NB4 (cell line): ENCODE measurements around the gene LMAN2.
A peak's percentile ranks its signal among the peaks of the same experiment; 100 is the strongest.

Experiments
- DNase-seq: peaks from one replicate; pipeline ENCODE4 v3.0.0; 2010; ENCODE audit warnings: low read depth
- H3K4me3 ChIP-seq: one replicate; pipeline ENCODE4 v1.5.1; 2011; ENCODE audit warnings: mild to moderate bottlenecking, low read depth, low read length, moderate library complexity
- CTCF ChIP-seq: IDR thresholded peaks from one replicate; pipeline ENCODE4 v1.5.1; 2012; ENCODE audit warnings: low read depth, low read length
- MAX ChIP-seq: IDR thresholded peaks from 2 replicates; pipeline ENCODE4 v1.6.1; 2011; ENCODE audit warnings: low read depth, low read length
- MYC ChIP-seq: IDR thresholded peaks from 2 replicates; pipeline ENCODE4 v1.6.1; 2011; ENCODE audit warnings: low read depth, low read length
- POLR2A ChIP-seq: IDR thresholded peaks from 2 replicates; pipeline ENCODE4 v1.6.1; 2011; ENCODE audit warnings: mild to moderate bottlenecking; ENCODE audit not compliant: insufficient read length; ENCODE audit errors: extremely low read depth

Gene LMAN2

DNA sequence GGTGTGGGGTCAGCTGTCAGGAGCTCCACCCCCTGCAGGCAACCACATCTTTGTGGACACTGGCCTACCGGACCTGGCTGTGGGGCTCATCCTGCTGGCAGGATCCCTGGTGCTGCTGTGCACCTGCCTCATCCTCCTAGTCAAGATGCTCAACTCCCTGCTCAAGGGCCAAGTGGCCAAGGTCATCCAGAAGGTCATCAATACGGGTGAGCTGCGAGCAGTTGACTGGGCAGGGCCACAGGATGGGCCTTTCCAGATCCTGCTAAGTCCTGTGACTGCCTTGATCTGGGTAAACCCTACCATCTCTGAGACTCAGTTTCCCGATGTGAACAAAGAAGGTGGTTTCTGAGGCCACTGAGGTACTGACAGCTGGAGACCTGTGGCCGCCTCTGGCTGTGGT is 42.5 kb upstream of the LMAN2 start:
- TF ChIP-seq MYC (no peak), MAX (no peak), CTCF (no peak), POLR2A (no peak)
- DNase-seq = no peak
- H3K4me3 ChIP-seq = no peak overlapping the region

DNA sequence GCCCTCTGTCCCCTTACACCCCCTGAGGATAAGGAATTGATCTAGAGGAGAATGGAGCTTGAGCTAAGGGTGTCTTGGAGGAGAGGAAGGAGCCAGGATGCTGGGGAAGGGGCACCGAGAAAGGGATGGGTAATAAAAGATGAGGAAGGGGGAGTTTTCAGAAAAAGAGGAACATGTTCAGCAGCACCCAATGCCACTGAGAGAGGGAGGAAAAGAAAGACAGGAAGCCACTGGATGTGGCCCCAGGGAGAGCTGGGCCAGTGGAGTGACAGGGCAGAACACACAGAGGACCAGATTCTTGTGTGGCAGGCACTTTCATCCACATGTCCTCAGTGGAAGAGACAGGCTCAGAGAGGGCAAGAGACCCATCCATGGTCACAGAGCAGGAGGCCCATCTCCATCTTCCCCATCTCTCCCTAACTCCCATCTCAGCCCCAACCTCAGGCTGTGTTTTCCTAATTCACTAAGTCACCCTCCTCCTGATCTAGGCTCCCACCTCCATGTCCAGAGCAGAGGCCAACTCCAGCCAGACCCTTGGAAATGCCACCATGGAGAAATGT is 41.8 kb upstream of the LMAN2 start:
- peak; percentile 74 for DNase-seq
- no peak overlapping the region for H3K4me3 ChIP-seq
- TF ChIP-seq MYC = no peak
- TF ChIP-seq POLR2A = no peak
- TF ChIP-seq MAX = no peak
- TF ChIP-seq CTCF = no peak

DNA sequence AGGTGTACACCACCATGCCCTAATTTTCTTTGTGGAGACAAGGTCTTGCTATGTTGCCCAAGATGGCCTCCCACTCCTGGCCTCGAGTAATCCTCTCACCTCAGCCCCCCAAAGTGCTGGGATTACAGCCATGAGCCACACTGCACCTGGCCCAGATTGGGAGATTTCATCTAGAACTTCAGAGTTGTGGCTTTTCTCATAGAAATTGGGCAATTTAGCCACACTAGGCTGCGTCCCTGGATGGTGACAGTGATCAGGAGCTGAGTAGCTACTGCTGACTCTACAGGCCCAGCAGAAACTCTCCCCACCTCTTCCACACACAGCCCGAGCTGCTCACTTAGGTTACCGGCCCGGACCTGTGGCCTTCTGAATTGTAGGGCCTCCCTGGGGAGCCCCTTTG is 41.3 kb upstream of the LMAN2 start:
- H3K4me3 ChIP-seq = no peak overlapping the region
- TF ChIP-seq MYC (no peak), CTCF (no peak), POLR2A (no peak), MAX (no peak)
- peak; percentile 47 for DNase-seq

DNA sequence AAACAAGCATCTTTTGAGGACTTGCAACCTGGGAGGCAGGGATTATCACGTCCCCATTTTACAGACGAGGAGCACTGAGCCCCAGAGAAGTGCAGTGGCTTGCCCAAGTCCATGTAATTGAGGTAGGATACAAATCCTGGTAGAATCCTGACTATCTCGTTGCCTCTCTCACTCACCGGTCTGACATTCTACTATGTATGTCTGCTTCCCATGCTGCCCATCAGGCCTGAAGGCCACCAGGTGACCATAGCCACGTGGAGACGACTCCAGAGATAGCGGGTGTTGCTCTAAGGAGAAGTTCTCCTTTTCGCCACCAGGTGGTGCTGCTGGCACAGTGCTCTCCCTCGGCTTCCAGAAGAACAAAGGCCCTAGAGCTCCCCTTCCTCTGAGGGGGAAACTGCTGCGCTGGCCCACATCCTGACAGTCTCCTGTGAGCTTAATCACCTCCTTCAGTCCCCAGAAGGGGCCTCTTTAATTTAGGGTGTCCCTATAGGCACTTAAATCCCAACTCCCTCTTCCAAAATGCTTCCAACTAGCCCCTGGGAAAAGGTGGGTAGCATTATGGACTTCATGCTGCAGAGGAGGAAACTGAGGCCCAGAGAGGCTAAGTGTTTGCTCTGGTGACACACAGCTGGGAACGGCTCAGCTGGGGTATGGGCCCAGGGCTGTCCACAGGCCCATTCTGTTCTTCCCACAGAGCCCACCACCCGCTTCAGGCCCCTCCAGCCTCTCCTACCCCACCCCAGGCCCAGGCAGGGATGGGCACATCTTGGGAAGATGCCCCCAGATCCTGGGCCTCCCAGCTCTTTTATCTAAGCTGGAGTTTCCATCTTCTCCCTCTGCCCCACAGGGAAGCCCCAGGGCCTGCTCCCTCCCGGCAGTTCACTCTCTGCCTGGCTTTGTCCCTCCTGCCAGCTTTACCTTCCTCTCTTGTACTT is 39.2 kb upstream of the LMAN2 start:
- H3K4me3 ChIP-seq = no peak overlapping the region
- DNase-seq = peak; percentile 86
- peak; percentile 83 for TF ChIP-seq MYC
- peak; percentile 90 for TF ChIP-seq CTCF
- TF ChIP-seq MAX = peak; percentile 96
- no peak for TF ChIP-seq POLR2A

GRCh38 chr5:177389241-177390169 is 38.0 kb upstream of the LMAN2 start:
- H3K4me3 ChIP-seq = no peak overlapping the region
- TF ChIP-seq MYC = no peak
- no peak for TF ChIP-seq POLR2A
- no peak for TF ChIP-seq CTCF
- no peak for TF ChIP-seq MAX
- peak; percentile 50 for DNase-seq
